Activated CD4-positive, alpha-beta T cell treated with anti-CD3 and anti-CD28 coated beads, Interleukin-2, Interleukin-4, amounts not matched to agents 100 ng/mL and 50 ng/mL, durations not matched to agents 16 hours and 8 hours (primary cell): ENCODE results near the gene GALNT2.
A peak's percentile ranks its signal among the peaks of the same experiment; 100 is the strongest.

Experiments
- DNase-seq: peaks from one replicate; pipeline ENCODE4 v3.0.0-alpha.2; 2020; ENCODE audit warnings: low spot score

GALNT2 gene

DNA sequence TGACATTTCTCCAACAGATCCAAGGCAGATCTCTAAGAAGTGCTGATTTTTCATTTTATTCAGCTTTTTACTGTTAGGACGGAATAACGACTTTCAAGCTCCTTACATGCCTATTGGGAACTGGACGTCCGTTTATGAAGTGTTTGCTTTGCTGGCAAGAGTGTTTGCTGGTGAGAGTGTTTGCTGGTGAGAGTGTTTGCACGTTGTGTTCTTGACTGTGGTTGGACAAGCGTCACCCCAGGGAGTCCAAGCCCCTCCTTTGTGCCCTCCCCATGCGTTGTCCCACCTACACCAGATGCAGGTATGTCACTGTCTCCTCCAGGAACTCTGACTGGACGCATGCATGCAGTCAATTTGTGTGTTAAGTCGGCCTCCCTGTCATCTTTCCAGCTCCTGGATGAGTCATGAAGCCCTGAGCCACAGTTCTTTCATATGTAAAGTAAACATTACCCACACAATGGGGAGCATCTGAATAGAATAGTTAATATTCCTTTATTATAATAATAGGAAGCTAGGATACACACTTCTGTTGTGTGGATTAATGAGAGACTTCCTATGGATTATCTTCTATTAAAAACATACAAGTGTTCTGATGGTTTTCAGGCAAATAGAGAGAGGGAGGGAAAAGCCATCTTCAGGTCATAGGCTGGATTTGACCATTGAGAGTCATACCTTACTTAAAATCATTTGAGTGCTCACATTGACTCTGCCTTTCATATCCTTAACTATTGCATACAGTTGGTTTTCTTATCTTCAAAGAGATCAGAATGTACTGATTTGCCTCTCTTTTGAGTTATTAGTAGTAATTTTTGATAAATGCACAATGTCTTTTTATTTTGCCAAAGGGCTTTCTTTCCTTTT is 119.2 kb downstream of the GALNT2 start:
- DNase-seq, result peak; percentile 21

DNA sequence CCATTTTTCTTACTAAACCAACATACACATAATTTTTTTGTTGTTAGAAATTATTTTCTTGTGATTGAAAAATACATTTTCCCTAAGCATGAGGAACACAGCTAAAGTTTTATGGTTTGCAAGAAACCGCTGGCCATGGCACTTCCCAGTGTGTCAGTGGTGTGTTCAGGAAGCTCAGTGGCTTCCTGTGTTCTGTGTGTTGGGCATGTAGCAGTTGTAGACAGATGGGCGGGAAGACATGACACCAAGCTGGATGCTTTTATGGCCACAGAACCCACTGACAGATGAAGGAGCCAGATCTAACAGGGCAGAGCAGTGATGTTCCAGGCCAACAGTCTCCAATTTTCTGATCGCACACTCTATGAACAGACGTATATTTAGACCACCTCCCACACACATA is 119.8 kb downstream of the GALNT2 start:
- peak; percentile 22 for DNase-seq

DNA sequence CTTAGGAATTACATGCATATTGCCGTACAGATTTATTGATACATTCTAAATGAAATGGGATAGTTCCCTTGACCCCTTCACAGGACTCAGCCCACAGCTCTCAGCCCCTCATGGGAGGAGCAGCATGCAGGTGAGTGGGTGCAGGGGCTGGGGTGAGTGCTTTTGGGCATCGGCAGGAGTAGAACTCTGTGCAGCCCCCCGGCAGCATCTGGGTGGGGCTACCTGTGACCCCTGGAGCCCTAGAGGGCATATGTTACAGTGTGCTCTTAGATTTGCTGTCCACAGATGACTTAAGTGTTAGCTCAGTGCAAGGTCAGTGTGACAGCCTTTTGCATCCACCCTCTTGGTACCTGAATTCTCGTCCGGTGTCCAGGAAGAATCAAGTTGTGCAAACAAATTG is 120.3 kb downstream of the GALNT2 start:
- DNase-seq, result no peak

DNA sequence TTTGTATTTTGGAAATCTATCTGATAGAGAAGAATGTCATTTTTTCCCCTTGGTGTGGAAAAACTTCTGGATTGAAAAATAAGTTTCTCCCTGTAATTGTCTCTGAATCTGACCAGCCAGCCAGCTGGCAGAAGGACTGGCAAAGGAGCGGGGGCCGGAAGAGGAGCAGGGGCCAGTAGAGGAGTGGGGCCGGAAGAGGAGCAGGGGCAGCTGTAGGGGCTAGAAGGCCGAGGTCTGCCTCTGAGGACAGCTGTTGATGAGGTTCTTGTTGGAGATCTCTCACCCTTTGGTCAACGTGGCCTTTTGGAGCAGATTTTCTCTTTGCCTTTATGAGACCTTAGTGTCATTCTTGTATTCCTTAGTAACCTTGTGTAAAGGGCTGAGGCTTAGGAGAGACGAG is 121.8 kb downstream of the GALNT2 start:
- DNase-seq, result no peak

DNA sequence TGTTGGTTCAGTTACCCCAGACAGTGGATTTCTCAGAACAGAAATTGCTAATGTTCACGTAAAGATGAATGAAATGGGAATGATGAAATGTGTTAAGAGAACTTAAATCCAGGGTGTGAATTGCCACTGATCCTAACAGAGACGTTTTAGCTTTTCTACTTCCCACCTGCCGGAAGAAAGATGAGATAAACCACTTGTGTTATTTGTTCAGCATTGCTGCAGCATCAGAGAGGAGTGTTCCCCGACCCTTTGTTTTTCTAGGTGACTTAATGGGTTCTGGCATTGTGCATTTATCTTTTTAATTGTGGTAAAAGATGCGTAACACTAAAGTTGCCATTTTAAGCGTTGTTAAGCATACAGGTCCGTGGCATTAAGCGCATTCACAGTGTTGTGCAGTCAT is 122.3 kb downstream of the GALNT2 start:
- no peak for DNase-seq

DNA sequence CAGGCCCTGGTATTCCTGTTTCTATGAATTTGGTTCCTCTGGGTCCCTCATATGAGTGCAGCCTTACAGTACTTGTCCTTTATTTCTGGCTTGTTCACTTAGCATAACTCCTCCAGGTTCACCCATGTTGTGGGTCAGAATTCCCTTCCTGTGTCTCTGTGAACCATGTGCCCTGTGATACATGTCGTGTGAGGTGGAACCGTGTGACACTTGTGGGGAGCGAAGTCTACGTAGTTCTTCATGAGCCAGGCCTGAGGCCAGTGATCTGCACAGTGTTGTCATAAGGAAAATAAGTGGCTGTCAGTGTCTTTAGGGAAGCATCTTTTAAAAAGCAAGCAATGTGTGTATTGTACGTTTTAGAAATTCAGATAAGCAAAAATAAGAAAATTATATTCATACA is 122.8 kb downstream of the GALNT2 start:
- DNase-seq, result no peak

DNA sequence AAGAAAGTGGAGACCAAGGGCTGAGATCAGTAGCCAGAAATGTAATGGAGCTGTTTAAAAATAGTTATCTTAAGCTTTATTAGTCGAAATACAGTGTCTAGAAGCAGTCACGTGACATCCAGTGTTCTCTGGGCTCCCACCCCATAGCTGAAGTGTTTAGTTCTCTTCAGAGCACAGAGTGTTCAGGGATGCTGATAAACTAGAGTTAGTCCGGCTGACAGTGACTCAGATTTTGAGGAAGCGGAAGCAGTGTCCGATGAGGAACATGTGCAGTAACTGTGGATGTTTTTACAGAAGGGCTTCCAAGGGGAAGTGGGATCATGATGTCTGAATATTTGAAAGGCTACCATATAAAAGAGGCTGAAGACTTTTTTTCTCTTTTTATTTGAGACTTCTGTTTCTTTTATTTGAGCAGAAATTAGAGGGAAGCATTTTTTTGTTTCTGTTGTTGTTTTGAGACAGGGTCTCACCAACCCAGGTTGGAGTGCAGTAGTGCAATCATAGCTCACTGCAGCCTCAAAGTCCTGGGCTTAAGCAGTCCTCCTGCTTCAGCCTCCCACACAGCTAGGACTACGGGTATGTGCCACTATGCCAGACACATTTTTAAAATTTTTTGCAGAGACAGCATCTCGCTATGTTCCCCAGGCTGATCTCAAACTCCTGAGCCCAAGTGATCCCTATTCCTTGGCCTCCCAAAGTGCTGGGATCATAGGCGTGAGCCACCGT is 124.2 kb downstream of the GALNT2 start:
- no peak for DNase-seq

DNA sequence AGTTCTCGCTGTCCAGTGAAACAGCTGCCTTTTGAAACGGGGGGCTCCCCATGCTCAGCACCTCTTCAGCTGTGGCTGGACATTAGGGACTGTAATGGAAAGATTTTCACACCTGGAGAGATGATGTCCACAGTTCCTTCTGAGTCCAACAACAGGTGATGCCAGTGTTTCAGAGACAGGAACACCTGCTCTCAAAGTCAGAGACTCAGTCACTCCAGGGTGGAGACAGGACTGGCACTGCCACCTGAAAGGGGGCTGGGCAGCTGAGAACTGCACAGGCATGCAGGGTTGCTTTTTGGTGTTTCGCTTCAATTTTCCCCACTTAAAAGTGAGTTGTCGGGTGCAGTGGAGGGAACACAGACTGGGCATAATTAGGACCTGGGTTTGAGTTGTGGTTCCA is 124.8 kb downstream of the GALNT2 start:
- no peak for DNase-seq

DNA sequence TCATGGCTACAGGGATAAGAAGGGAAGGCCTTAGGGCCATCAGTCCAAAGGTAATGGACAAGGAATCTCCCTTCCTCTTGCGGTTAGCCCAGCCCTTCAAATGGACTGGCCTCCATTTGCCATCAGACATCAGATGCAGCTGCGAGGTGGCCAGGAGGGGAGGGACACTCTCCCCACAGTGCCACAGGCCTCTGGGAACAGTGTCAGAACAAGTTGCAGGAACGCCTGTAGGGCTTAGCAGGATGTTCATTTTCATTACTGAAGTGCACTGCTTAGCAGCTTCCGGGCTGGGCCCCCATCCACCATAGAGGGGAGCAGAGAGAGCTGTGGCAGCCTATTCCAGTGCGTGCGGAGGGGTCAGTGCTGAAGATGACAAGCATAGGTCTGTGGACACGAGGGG is 127.5 kb downstream of the GALNT2 start:
- no peak for DNase-seq

DNA sequence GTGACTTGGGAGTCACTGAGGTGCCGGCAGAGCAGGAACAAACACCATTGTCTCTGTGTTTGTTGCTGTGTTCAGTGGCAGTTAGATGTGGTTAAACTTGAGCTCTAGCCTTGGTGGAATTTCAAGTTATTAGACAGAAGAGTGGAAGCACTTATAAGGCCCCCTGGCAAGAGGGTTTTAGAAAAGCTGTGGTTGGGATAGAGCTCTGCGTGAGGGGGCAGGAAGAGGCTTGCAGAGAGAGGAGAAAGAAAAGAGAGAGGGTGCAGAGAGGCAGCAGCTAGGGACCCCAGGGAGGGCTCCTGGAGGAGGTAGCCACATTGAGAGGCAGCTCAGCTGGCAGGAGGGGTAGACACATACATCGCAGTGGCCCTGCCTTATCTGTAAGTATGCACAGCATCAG is 128.2 kb downstream of the GALNT2 start:
- no peak for DNase-seq

DNA sequence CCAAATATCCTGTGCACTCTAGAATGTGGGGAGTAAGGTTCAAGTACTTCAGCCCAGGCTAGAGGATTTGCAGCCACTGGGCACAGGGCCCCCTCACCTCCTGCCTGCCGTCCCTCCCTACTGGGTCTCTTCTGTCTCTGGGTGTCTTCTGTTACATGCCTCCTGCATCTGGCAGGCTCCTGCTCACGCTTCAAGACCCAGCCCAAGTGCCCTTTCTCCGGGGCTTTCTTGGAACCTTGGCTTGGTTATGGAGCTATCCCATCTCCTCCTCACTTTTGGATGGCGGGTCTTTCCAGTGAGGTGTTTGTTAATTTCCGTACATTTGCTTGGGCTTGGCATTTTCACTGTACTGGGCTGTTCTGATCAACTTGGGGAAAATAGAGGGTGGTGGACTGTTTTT is 129.0 kb downstream of the GALNT2 start:
- no peak for DNase-seq

DNA sequence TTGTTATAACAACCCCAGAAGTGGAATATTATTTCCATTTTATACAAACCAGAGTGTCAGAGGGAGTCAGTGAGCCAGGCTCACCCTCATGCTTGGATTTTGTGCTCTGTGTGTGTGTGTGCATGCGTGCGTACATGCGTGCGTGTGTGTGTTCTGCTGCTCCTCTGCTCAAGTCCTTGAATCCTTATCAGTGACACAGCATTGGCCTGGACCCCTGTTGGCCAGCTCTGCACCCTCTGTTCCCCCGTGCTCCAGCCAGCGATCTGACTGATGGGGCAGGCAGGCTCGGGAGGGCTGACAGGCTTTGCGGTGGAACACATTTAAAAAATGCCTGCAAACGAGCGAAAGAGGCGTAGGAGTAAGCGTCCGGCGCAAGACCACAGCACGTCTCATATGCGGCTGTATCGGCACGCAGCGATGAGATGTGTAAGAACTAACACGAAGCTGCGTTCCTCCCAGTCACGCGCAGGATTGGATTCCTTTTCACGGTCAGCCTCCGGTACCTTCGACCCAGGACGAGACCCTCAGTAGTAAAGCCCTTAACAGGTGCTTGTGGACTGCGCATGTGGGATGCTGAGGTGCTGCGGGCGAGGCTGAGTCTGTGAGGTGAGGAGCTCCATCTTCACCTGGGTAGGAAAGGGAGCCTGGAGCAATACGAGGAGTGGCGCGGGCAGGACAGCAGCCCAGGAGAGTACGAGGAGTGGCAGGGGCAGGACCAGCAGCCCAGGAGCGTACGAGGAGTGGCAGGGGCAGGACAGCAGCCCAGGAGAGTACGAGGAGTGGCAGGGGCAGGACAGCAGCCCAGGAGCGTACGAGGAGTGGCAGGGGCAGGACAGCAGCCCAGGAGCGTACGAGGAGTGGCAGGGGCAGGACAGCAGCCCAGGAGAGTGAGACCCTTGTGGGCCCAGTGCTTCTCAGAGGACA is 130.9 kb downstream of the GALNT2 start:
- DNase-seq, result no peak

DNA sequence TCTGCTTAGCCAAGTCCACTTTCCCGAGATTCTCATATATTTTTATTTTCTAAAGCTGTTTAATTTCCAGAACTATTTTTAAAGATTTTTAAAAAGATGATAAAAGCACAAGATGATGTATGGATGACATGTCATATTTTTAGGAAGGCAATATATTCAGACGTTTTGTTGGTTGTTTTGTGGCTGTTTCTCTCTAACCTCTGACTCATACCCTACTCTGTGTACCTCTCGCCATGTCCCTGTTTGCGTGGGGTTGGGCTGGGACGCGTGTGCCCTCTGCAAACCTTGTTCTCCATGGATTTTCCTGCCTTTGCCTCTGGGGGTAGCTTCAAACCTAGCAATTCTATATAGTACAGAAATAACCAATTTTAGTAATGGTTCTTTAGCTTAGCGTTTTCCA is 132.0 kb downstream of the GALNT2 start:
- DNase-seq, result no peak

DNA sequence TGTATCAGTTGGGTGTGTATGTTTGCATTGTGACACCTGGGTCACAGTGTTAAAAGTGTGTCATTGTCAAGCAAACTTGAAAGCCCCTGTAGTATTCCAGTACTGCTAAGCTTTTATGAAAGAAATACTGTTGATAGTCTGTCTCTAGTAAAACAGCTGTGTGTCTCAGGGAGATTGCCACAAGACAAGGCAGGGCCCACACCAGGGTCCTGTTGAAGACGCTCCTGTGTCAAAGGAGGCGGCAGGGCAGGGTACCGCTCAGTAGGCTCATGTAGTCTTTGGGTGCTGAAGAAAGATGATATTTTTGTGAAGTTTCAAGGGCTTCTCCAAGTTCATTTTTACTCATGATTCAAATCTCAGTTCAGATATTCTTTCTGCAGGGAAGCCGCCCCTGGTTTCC is 132.5 kb downstream of the GALNT2 start:
- DNase-seq, result no peak

DNA sequence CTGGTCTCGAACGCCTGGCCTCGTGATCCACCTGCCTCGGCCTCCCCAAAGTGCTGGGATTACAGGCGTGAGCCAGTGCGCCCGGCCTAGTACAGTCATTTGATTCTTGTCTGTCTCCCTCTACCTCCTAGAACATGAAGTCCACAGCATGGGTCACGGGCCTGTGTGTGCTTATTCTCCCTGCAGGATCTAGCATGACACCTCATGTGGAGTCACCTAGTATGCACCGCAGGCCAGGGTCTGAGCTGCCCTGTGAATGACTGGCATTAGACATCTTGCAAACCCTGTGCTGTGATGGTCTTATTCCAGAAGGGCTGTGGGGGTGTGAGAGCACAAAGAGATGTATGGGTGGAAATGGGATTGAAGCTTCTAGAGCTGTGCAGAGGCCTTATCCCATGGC is 133.2 kb downstream of the GALNT2 start:
- no peak for DNase-seq

DNA sequence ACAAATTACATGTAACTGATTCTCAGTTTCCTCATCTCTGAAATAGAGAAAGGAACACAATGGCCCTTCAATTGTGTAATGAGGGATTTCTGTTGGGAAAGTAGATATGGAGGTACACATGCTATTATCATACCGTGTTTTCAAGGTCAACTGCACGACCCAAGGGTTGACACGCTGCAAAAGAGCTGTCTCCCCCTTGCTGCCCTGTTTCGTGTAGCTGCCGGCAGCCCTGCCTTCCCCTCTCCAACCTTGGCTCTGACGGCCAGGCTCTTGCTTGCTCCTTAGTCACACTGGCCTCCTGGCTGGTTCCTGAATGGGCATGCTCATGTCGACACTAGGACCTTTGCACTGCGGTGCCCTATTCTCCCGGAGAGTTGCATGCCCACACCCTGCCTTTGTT is 134.4 kb downstream of the GALNT2 start:
- no peak for DNase-seq

DNA sequence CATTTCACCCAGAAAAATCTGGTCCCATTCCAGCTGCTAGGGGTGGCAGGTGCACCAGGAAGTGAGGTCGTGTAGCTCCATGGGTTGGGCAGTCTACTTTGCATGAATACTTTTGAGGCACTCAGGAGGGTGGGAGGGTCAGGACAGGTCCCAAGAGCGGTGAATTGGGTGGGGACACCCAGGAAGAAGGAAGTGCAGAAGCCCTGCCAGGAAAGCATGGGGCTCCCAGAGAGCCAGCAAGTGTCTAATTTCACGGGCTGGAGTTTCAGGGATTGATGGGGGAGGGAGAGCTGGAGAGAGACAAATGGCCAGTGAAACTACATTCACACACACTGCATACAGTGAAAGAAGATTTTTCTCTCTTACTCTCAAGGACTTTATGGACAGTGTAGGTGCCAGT is 137.8 kb downstream of the GALNT2 start:
- DNase-seq, result no peak

DNA sequence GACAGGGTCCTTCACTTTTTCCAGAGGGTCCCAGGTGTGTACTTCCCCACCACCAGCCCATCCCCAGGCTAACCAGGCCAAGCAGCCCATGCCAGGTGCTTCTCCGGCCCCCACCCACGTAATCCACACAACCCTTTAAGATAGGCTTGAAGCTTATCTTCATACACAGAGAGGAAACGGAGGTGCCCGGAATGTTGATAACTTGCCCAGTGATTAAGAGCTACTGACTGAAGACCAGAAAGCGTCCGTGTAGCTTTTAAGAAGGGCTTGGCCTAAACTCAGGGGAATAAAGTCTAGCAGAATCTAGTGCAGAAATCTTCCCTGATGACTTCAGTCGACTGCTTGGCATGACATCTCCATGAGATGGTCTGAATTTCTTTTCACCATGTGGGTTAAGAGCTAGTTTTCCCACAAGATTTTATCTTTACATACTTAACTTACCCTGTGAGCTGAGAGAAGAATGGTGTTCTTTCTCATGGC is 138.7 kb downstream of the GALNT2 start:
- DNase-seq, result no peak

DNA sequence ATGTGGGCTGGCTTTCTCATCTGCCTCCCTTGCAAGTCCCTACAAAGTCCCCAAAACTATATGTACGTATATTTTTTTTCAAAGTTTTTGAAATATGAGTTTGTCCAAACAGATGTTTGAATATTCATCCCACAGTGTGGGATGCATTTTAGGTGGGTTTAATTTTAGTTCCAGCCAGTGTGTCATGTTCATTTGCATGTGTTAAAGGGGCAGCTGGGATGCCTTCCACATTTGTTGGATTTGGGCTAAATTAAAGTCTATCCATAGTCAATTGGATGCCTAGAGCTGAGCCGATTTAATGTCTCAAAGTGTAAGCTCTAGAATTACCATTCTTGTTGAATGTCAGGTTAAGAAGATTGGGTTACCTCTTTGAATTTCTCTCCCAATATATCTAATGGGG is 139.2 kb downstream of the GALNT2 start:
- DNase-seq, result no peak

DNA sequence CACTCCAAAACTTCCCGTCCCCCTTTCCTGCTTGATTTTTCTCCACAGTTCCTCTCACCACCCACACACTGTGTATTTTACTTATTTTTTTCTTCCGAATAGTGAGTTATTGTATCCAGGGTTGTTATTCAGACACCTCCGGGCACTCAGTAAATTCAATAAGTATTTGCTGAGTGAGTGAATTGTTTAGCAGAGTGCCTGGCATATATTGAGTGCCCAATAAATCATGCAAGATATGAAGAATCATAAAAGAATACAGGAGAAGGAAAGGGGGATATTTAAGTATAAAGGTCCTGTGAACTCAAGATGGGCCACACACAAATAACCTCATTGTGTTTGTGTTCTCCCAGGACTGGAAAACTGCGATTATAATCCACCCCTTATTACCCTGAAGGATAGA is 139.9 kb downstream of the GALNT2 start:
- DNase-seq, result no peak

DNA sequence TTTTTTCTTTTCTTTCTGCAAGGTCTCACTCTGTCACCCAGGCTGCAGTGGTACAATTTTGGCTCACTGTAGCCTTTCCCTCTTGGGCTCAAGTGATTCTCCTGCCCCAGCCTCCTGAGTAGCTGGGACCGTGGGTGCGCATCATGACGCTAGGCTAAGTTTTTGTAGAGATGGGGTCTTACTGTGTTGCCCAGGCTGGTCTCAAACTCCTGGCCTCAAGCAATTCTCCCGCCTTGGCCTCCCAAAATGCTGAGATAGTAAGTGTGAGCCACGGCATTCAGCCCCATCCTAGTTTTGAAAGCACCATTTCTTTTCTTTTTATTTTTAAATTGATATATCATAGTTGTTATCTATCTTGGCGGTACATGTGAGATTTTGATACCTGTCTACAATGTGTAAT is 140.6 kb downstream of the GALNT2 start:
- DNase-seq, result no peak

DNA sequence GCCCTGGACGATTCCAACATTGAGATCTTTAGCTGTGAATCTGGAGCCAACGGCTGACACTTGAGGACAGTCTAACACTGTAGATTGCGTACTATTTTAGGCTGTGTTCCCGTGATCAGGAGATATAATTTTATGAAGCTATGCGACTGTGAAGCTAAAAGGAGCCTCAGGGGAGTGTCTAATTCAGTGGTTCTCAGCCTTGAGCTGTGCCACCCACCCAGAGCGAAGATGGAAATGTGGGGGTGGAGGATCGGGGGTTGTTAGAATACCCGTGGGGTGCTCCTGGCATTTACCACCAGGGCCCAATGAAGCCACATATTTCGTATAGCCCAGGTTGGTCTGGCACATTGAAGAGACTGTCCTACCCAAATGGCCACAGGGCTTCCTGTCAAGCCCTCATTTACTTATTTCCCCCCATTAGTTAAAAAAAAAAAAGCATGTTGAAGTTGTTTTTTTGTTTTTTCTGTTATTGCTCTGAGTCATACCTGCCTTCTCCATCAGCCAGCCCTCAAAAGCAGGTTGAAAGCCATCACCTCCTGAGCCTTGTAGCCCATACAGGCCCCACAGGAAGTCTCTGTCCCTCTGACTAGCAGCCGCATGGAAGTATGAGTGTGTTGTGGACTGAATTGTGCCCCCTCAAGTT is 141.7 kb downstream of the GALNT2 start:
- DNase-seq, result peak; percentile 60
